CD4-positive, alpha-beta T cell treated with Interferon alpha-2 for 1 hour (primary cell): ENCODE results near the gene NF1.
"Not testable (repeated sequence)": the region's sequence is repeated elsewhere in the genome, so short reads cannot be mapped to it uniquely, and the experiment has no call there.

Experiments used
- DNase-seq, 2 donors: peaks; one replicate each; pipeline ENCODE4 v3.0.0-alpha.2; 2020 to 2022

The NF1 gene

DNA sequence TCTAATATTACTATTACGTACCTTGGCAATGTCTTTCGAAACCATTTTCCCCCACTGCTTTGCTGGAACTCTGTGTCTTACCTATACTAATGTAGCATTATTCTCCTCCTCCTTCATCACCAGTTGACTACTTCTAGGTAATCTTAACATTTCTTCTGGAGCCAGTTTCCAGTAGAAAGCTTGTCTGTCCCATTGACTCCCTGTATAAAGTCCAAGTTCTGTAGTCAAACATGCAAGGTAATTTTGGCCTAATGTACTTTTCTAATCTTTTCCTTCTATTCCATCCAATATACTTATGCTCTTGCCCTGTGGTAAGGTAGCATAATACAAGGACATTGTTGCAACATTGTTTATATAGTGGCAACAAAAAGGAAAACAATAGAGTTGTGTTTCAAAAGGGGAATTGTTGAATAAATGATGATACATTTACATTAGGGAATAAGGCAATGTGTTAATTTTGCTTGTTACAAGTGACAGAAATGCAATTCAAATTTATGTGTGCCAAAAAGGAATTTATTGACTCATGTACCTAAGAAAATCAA lies 174.3 kb downstream of the NF1 start:
- no peak for DNase-seq

DNA sequence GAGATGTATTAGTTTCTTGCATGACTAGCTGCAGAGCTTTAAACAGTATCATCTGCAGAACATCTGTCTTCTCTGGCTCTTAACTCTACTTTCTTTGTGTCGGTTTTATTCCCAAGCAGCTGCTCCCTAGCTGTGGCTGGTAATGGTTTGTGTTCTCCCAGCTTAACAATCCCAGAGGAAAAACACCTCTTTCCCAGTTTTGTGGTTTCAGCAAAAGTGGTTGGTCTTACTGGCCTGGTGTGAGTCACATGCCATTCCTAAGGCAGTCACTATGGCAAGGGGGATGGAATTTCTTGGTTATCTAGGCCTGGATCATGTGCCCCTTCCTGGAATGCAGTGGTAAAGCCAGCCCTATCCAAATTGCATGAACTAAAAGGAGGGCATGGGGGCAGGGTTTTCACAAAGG lies 174.8 kb downstream of the NF1 start:
- DNase-seq: no peak

DNA sequence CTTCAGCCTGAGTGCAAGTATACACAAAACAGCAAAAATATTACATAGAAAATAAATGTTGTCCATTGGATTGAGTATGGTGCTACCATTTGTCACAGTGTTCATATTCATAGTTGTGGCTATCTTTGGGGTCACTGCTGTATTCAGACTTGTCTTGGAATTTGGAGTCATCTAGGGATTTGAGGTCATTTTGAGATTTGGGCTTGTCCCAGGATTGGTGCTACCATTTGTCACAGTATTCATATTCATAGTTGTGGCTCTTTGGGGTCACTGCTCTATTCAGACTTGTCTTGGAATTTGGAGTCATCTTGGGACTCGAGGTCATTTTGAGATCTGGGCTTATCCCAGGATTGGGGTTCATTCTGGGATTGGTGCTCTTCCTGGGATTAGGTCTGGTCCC lies 177.5 kb downstream of the NF1 start:
- DNase-seq: no peak

DNA sequence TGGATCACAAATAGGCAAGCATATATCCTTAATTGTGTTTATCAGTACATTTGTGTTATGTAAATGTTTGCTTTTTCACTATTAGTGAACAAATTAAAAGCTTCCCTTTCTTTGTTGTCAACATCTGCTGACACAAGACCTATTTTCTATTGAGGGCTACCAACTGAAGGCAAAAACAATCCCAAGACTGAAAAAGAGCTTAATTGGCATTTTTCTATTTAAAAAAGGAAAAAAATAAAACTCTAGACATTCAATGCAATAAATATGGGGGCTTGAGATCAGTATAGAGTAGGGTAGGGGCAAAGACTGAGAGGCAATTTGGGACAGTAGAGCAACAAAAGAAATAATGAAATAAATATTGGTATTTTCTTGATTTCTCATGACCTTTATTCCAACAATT lies 178.0 kb downstream of the NF1 start:
- no peak for DNase-seq

DNA sequence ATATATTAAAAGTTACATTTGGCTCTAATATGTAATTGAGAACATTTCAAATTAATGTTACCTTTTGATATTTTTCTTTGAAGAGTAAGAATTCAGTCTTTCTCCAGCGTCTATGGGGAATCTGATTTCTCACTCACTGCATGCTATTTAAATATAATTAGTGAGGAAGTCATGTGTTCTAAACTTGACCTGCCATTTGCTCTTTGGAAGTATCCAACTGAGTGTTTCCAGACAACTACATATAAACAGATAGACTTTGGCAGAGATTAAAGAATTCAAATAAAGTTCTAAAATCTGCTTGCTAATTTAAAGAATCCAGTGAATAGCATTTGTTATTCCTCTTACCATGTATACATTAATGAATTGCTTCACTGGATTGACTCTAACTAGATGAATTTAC lies 178.7 kb downstream of the NF1 start:
- DNase-seq: no peak

DNA sequence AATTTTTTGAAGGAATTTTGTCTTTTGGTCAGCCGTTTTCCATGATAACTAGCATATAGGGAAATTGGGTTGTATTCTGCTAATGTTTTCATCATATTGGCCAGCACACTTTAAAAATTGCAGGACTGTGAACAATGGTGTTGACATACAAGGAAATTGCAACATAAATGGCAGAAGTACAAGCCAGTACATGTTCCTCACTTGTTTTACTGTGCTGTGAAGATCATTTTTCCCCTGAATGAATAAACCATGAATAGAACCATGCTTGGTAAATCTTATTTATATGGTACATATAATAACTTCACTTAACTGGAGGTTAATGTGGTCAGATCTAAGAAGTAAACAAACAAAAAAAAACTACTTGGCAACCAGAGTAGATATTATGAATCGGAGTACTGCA lies 179.5 kb downstream of the NF1 start:
- no peak for DNase-seq

DNA sequence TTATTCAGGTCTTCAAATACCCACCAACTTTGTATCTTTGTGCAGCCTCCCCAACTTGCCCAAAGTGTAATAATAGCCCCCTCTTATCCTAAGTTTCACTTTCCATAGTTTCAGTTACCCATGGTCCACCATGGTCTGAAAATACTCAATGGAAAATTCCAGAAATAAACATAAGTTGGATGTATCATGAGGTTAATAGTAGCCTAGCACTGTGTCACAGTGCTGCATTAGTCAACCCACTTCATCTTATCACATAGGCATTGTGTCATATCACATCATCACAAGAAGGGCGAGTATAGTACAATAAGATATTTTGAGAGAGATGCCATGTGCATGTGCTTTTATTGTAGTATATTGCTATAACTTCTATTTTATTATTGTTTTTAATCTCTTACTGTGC lies 180.3 kb downstream of the NF1 start:
- DNase-seq: no peak

- DNase-seq: no peak
Observed at GRCh38 chr17:31279401-31279800, 184.6 kb downstream of the NF1 start.

GRCh38 chr17:31281061-31281460 lies 186.3 kb downstream of the NF1 start:
- no peak for DNase-seq

DNA sequence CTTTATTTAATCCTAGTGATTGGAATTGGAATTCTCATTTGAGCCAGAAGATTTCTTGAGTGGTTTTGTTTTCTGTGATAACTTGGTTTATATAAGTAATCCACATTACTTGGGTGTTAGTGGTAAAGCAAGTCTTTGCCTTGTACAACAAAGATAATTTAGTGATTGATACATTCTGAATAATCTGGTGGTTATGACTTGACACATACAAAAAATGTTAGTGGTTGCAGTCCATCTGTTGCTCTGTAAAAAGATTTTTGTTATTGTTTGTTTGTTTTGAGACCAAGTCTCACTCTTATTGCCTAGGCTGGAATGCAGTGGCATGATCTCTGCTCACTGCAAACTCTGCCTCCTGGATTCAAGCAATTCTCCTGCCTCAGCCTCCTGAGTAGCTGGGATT lies 189.1 kb downstream of the NF1 start:
- no peak for DNase-seq

GRCh38 chr17:31286587-31286986 lies 191.8 kb downstream of the NF1 start:
- DNase-seq: no peak

- DNase-seq: not testable (repeated sequence)
Observed at GRCh38 chr17:31287932-31288331, 193.2 kb downstream of the NF1 start.

DNA sequence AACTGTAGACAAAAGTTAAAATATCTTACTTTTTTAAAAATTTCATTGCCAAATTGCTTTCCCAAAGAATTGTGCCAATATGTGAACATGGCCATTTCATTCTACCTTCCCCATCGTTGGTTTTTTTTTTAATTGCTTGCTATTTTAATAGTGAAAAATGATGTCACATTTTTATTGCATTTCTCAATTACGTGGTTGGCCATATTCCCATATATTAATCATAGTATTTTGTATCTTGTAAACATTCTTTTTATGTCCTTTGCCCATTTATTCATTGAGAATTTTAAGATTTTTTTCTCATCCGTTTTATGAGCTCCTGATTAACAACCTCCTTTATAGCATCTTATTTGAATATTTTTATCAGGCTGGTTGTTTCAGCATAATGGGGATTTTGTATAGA lies 195.0 kb downstream of the NF1 start:
- no peak for DNase-seq

GRCh38 chr17:31291820-31292219 lies 197.0 kb downstream of the NF1 start:
- no peak for DNase-seq

DNA sequence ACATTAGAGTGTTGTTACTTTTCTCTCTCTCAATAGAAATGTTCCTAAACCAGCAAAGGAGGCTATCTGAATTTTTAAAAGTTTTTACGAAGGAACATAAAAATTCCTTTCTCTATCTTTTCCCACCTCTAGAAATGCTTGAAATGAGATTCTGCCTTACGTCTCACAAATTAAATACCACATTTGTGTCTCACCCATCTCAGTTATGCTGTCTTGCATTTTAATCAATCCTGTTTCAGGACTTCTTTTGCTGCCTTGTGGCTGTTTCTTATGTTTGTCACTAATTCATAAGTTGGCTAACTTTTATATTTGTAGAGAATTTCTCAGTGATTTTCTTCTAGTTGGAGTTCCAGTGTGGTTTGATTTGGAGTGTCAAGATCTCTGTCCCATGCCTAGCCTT lies 198.8 kb downstream of the NF1 start:
- DNase-seq: no peak

DNA sequence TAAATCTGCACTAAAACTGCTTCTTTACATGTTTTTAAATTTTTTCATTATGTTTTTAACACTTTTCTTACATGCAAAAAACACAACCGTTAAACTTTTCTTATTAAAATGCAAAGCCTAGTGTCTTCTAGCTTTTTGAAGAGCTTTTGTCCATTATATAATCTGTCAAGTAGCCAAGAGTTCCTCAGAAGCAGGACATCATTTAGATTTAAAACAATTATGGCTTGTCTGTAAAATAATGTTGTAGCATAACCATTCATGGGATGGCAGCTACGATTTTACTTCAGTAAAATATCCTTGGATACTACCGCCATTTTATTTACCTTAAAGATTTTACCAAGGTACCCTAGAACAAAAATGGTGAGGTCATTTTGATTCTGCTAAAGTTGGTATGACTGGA lies 199.5 kb downstream of the NF1 start:
- no peak for DNase-seq

- DNase-seq: no peak
Observed at GRCh38 chr17:31294820-31295488, 200.2 kb downstream of the NF1 start.

DNA sequence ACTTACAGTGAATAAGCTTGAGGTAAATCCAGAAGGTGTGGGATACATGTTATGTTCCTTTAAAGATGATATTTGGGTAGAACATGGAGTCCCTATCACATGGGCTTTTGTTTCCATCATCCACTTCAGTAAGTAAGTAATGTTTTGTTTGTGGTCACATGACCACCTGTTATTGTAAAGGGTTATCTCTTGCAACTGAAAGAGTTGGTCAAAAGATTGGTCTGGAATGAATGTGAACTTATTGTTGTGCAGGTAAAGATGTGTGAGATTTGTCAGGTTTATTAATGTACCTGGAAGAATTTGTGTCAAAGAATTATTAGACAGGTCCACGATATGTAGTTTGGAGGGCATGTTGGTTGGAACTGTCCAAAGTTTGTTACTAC lies 200.7 kb downstream of the NF1 start:
- DNase-seq: no peak

DNA sequence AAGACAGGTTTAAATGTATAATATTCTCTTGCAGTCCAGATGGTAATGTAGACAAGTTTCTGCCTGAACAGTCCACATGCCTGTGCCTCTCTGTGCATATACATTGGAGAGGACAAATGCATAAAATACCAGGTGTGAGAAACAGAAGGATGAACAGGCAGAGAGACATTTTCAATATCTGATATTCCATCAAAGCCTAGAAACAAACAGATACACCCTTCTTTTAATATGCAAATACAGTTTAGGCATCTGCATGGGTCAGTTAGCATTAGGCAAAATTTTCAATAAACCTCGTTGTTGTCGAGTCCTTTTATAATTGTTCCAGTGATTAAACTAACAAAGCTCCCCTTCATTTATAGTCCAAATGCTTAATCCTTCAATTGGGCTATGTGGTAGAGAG lies 201.4 kb downstream of the NF1 start:
- DNase-seq: no peak

DNA sequence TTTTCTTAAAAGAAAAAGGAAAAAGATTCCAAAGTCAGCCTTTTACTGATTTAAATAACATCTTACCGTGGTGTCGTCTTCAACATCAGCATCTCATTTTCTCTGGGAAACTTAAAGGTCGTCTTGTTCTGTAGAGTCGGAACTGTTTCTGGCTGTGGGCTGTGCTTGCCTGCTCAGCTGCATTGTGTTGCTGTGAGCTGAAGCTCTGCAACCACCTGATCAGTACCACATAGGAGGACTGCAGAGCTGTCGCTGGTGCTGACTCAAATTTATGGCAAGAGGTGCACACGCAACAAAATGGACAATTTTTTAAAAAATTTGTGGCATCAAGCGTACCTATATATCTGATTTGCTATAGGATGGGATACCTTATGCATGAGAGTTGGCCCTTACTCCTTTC lies 202.3 kb downstream of the NF1 start, which contains the start of gene OMG:
Gene OMG, minus strand, starts transcription at position 150 of the 400 bp plus-strand sequence. CDS start 908 bp downstream, outside the sequence.
- DNase-seq: no peak

DNA sequence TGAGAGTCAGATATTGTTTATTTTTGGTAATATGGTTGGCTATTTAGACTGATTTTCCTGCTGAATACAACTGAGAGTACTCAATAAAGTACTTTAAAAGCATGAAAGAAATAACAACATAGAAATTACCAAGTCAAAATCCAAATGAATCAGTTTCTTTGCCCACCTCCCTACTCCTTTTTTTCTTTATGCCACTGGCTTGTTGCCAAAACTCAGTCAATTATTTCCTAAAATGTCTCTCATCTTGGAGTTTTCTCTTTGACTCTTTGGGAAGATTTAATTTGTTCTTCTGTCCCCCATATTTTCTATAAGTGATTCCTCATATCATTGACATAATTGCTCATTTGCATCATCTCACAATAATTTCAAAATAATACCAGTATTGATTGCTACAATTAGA lies 204.8 kb downstream of the NF1 start:
- no peak for DNase-seq

DNA sequence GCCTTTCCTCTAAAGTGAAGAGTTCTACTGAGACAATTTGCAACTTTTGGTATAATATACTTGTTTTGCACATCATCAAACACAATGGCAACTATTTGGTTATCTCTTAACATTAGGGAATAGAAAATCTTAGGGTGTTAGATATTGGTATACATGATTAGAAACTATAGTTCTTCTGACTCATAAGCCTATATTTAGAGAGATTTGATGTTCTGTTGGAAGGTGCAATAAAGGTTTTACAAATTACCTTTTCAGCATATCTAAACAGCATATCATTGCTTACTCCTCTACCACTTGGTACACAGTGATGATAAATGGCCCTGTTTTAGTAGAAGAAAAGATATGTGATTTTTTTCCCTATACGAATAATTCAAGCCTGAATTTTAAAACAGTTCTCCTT lies 212.9 kb downstream of the NF1 start:
- DNase-seq: no peak

- DNase-seq: peak in 1 of 2 donors; percentile 42
Observed at GRCh38 chr17:31308372-31309334, 213.9 kb downstream of the NF1 start.

- peak in 1 of 2 donors; percentile 66 for DNase-seq
Observed at GRCh38 chr17:31309556-31309955, 214.8 kb downstream of the NF1 start.
